Peyer's patch (tissue), 4 donors: ENCODE measurements around the gene SLC27A1.

ENCODE experiments used
- CTCF ChIP-seq, 6 experiments: fragments of 450-650 bp in 4 of 6; fragments of 200-600 bp in 2 of 6; sonication (generic) in 1 of 6; IDR thresholded peaks; one replicate each; pipeline ENCODE4 v1.5.1; 2017 to 2019; ENCODE audit warnings: antibody characterized with exemption in 6 of 6, mild to moderate bottlenecking in 3 of 6, moderate library complexity in 1 of 6
- POLR2A ChIP-seq, 2 donors: fragments of 450-650 bp; IDR thresholded peaks; one replicate each; pipeline ENCODE4 v1.5.1; 2017; ENCODE audit warnings: antibody characterized with exemption in 2 of 2, mild to moderate bottlenecking in 2 of 2, moderate library complexity in 2 of 2

GRCh38 chr19:17504030-17504429 lies 33.7 kb downstream of the SLC27A1 start:
- TF ChIP-seq CTCF (IDR thresholded peaks at IDR 0.05) (no peak), POLR2A (IDR thresholded peaks at IDR 0.05) (no peak)
